ENCODE measurements around the gene PRSS38.

The PRSS38 gene

GRCh38 chr1:227786673-227787512 lies 28.6 kb upstream of the PRSS38 start:
- TF ChIP-seq CTCF (IDR thresholded peaks at IDR 0.05): no peak

GRCh38 chr1:227787513-227788270 lies 27.8 kb upstream of the PRSS38 start:
- TF ChIP-seq CTCF (IDR thresholded peaks at IDR 0.05): no peak

GRCh38 chr1:227788271-227789083 lies 27.0 kb upstream of the PRSS38 start:
- no peak for TF ChIP-seq CTCF (IDR thresholded peaks at IDR 0.05)

- TF ChIP-seq CTCF (IDR thresholded peaks at IDR 0.05): no peak
Measured at GRCh38 chr1:227789084-227790033, 26.1 kb upstream of the PRSS38 start.

- TF ChIP-seq CTCF (IDR thresholded peaks at IDR 0.05): no peak
Measured at GRCh38 chr1:227790034-227790400, 25.5 kb upstream of the PRSS38 start.

- TF ChIP-seq CTCF (IDR thresholded peaks at IDR 0.05): no peak
Measured at GRCh38 chr1:227790868-227791267, 24.6 kb upstream of the PRSS38 start.
